NCI-H1436 (cell line): Measurements from ENCODE around the gene RBP3.

Experiments
- DNase-seq: peaks from one replicate; lab custom pipeline; 2025; lab: John Stamatoyannopoulos, UW

RBP3 gene

DNA sequence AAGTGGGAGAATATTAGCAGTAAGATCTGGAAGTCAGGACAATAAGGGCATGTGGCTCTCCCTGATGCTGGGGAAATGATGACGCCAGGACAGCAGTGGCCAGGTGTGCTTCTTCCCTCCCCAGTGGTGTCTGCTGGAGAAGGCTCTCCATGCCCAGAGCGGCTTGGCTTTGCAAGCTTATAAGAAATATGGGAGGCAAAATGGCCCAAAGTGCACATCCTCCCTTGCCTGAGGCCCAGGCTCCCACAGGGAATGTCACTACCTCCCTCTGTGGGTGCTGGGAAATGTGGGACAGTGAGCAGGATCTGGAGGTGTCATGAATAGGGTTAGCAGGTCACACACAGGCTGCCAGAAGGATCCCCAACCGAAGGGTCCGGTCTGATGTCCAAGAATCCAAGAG lies 53.0 kb downstream of the RBP3 start:
- no peak for DNase-seq

DNA sequence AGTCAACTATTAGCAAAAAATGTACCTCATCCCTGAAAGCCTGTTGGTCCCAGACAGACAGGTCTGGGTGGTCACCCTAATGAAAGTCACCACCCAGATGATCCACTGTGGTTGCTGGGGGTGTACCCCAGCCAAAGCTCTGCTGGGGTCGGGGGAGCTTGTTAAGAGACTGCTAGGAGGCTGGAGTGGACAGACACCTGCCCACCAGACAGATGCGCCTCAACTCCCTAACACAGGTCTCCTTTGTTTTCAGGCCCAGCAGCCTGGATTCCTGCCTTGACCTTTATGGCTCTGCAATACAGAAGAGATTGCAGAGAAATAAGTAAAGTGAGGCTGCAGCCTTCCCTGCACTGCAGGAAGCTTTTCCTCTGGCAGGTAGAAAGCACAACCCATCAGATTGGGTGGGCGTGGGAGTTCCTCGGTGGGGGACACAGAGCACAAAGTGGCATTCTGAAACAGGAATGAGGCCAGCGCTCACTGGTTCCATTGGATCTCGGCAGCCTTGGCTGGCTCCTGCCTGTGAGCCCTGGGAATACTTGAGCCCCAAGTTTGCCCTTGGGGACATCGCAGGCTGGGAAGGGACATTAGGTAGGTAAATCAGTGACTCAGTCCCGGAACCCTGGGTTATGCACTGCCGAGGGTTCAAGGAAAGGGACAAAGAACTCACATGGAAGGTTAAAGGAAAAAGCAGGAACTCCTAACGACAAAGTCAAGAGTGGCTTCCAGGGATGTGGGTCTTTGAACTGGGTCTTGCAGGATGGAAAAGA lies 53.9 kb downstream of the RBP3 start:
- DNase-seq = no peak

DNA sequence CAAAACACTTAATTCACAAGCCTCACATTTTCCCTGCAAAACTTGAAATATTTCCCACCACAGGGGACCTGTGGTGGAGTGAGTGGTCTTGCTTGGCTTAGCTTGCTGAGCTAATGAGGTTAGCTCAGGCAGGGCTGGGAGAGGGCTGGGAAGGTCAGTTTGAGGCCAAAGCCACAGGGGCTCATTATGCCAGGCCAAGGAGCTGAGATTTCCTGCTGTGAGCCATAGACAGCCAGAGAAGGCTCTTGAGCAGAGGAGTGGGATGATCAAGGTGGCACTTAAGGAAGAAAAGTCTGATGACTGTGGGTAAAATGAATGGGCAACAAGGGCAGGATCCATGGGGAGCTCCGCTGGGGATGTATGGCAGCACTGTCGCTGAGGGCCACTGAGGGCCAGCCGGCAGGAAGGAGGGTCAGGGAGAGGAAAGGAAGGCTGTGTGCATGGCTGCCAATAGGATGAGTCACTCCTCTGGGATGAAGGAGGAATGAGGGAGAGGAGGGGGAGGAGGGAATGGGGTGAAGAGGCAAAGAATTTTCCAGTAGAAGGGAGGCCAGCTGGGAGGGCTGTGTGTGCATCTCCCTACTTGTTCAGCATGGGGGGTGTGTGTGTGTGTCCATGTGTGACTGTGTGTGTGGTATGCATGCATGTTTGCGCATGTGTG lies 54.6 kb downstream of the RBP3 start:
- no peak for DNase-seq

- DNase-seq = no peak
Measured at GRCh38 chr10:47403446-47404318, 55.5 kb downstream of the RBP3 start.

DNA sequence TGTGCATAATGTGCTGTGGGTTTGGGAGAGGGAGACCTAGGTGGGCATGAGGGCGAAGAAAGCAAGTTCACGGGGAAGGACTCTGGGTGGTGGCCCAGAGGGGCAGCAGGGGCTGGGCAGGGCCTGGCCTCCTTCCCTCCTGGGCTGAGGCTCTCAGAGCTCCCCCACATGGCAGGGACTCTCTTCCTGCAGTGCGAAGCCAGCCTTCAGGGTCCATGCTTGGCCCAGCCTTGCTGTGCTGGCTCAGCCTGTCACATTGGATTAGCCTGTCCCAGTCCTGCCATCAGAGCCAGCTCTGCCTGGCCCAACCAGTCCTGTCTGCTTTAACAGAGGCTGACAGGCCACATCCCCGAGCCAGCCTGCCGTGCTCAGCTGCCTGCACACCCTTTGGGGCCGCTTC lies 56.3 kb downstream of the RBP3 start:
- DNase-seq = no peak

DNA sequence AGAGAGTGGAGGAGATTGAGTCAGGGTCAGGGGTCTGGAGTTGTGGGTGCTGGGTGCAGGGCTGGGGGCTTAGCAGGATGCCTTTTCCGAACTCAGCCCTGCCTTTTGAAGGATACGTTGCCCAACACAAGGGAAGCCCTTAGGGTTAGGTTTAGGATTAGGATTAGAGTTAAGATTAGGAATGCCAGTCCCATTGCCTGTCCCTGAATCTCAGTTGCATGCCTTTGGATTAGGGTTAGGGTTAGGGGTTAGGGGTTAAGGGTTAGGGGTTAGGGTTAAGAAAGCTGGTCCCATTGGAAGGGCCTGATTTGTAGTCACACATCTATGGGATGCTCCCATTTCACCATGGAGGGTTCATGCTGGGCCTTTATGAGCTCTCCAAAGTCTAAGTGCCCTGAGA lies 56.8 kb downstream of the RBP3 start:
- no peak for DNase-seq

DNA sequence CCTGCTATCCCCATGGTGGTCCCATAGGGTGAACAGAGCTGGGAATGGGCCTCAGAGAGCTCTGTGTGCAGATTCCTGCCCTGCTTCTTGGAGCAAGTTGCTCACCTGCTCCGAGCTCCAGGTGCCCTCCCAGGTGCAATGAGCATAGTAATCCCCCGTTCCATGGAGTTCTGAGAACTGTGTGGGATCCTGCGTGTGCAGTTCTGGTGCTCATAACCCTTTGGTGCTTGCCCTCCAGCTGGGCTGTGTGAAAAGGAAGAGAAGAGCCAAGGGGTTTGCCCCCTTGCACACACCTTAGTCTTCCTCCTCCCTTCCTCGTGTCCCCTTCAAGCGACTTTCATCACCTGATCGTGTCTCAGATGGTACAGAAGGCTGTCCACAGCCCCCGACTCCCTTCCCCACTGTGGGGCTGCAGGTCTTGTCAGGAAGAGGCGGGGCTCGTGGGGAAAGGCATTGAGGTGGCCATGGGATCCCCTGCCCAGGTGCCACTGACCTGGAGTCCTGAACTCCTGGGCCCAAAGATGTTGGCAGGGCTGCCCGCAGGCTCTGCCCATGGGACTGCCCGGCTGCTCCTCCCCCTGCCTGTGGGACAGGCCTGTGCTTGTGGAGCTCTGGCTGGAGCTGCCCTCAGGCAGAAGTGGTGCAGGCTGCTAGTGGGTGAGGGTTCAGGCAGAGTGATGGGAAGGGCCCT lies 57.8 kb downstream of the RBP3 start:
- DNase-seq = no peak

DNA sequence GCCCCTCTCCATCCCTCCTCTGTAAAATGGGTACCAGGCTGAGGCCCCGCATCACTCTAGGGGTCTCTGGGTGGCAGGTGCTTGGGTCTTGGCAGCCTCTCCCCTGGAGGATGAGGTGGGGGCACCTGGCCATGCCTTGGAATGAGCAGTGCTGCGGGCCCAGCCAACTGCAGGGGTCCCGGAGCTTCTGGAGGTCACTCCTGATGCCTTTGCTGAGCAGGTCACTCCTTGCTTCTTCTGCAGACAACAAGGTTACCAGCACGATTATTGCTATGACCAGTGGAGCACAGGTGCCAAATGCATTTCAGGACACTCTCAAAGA lies 58.3 kb downstream of the RBP3 start:
- no peak for DNase-seq

- no peak for DNase-seq
Measured at GRCh38 chr10:47406870-47407691, 58.9 kb downstream of the RBP3 start.
